Esophagus muscularis mucosa (tissue), 4 donors: ENCODE measurements around the gene SH3GL3.

Experiments used
- EP300 ChIP-seq: sonication (generic); formaldehyde crosslinking; IDR thresholded peaks from one replicate; pipeline ENCODE4 v1.6.1; 2017; ENCODE audit warnings: antibody characterized with exemption
- POLR2A ChIP-seq: fragments of 450-650 bp; IDR thresholded peaks from one replicate; pipeline ENCODE4 v1.6.1; 2017; ENCODE audit warnings: antibody characterized with exemption, moderate library complexity, mild to moderate bottlenecking, low read depth
- POLR2AphosphoS5 ChIP-seq, 2 donors: sonication (generic); formaldehyde crosslinking; IDR thresholded peaks; one replicate each; pipeline ENCODE4 v1.6.1; 2017; ENCODE audit warnings: antibody characterized with exemption in 2 of 2
- TF ChIP-seq, protein P1 (sequence below), 3 experiments: fragments of 200-600 bp in 2 of 3; fragments of 450-650 bp in 1 of 3; sonication (generic) in 2 of 3; IDR thresholded peaks; one replicate each; pipeline ENCODE4 v1.5.1; 2017 to 2019; ENCODE audit warnings: antibody characterized with exemption in 3 of 3, mild to moderate bottlenecking in 2 of 3, moderate library complexity in 1 of 3

GRCh38 chr15:83498801-83499200, 51.7 kb downstream of the SH3GL3 start:
- TF ChIP-seq POLR2AphosphoS5 (IDR thresholded peaks at IDR 0.05) (no peak), EP300 (no peak), POLR2A (no peak)
- TF ChIP-seq, protein P1, sequence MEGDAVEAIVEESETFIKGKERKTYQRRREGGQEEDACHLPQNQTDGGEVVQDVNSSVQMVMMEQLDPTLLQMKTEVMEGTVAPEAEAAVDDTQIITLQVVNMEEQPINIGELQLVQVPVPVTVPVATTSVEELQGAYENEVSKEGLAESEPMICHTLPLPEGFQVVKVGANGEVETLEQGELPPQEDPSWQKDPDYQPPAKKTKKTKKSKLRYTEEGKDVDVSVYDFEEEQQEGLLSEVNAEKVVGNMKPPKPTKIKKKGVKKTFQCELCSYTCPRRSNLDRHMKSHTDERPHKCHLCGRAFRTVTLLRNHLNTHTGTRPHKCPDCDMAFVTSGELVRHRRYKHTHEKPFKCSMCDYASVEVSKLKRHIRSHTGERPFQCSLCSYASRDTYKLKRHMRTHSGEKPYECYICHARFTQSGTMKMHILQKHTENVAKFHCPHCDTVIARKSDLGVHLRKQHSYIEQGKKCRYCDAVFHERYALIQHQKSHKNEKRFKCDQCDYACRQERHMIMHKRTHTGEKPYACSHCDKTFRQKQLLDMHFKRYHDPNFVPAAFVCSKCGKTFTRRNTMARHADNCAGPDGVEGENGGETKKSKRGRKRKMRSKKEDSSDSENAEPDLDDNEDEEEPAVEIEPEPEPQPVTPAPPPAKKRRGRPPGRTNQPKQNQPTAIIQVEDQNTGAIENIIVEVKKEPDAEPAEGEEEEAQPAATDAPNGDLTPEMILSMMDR (IDR thresholded peaks at IDR 0.05): no peak
